ENCODE results near the gene LAYN.

- TF ChIP-seq POLR2AphosphoS5 (IDR thresholded peaks at IDR 0.05; ENCODE audit: insufficient read depth, low read depth, low read length) (no peak), POLR2A (IDR thresholded peaks at IDR 0.05; ENCODE audit: low read depth, low read length) (no peak), CTCF (IDR thresholded peaks at IDR 0.05; ENCODE audit: extremely low read depth in 1 of 2, insufficient read depth in 1 of 2, low read depth in 1 of 2, low read length in 2 of 2) (no peak), EZH2 (IDR thresholded peaks at IDR 0.05; ENCODE audit: borderline replicate concordance, low read depth, low read length, severe bottlenecking) (no peak), JUN (IDR thresholded peaks at IDR 0.05; ENCODE audit: borderline replicate concordance, insufficient read depth, insufficient read length, low read depth) (no peak), MYC (IDR thresholded peaks at IDR 0.05; ENCODE audit: low read depth, low read length) (no peak)
Observed at GRCh38 chr11:111589114-111589513, 48.6 kb downstream of the LAYN start.
